Hepatocyte (in vitro differentiated cells): ENCODE data around the gene MITF.

ENCODE experiments used
- CTCF ChIP-seq: fragments of 200-600 bp; sonication (generic); IDR thresholded peaks from 2 replicates; pipeline ENCODE4 v1.5.1; 2016; ENCODE audit warnings: antibody characterized with exemption, mild to moderate bottlenecking; ENCODE audit not compliant: poor library complexity
- EZH2 ChIP-seq: fragments of 200-600 bp; sonication (generic); IDR thresholded peaks from 2 replicates; pipeline ENCODE4 v1.6.1; 2016; ENCODE audit warnings: antibody characterized with exemption, mild to moderate bottlenecking, borderline replicate concordance

- TF ChIP-seq CTCF (no peak), EZH2 (no peak)
Measured at GRCh38 chr3:69983546-69984265, 244.4 kb downstream of the MITF start.
